Suprapubic skin (tissue), 4 donors: Measurements from ENCODE around the gene NELL1. TPM values are rescaled to one million over a fixed set of nuclear protein-coding genes. Genes with fewer than 3 reads are reported as not detected.

Experiments
- DNase-seq, 2 donors: peaks; one replicate each; pipeline ENCODE4 v3.0.0-alpha.2; 2019; ENCODE audit warnings: low spot score in 2 of 2
- H3K27ac ChIP-seq: fragments of 200-600 bp; sonication (generic); one replicate; pipeline ENCODE4 v1.5.1; 2019
- H3K27me3 ChIP-seq: fragments of 200-600 bp; sonication (generic); one replicate; pipeline ENCODE4 v1.5.1; 2019
- H3K36me3 ChIP-seq: fragments of 200-600 bp; sonication (generic); one replicate; pipeline ENCODE4 v1.5.1; 2019
- H3K4me1 ChIP-seq: fragments of 200-600 bp; sonication (generic); one replicate; pipeline ENCODE4 v1.5.1; 2019
- H3K4me3 ChIP-seq: fragments of 200-600 bp; sonication (generic); one replicate; pipeline ENCODE4 v1.5.1; 2019; ENCODE audit warnings: mild to moderate bottlenecking
- H3K9me3 ChIP-seq: fragments of 200-600 bp; sonication (generic); one replicate; pipeline ENCODE4 v1.5.1; 2019
- EP300 ChIP-seq: sonication (generic); formaldehyde crosslinking; IDR thresholded peaks from one replicate; pipeline ENCODE4 v1.6.1; 2017; ENCODE audit warnings: antibody characterized with exemption
- POLR2A ChIP-seq, 2 donors: fragments of 450-650 bp; IDR thresholded peaks; one replicate each; pipeline ENCODE4 v1.6.1; 2017; ENCODE audit warnings: antibody characterized with exemption in 2 of 2, mild to moderate bottlenecking in 2 of 2, moderate library complexity in 2 of 2
- POLR2AphosphoS5 ChIP-seq, 3 donors: sonication (generic); formaldehyde crosslinking; IDR thresholded peaks; one replicate each; pipeline ENCODE4 v1.6.1; 2017; ENCODE audit warnings: antibody characterized with exemption in 3 of 3
- WGBS: methylation state at CpG from one replicate; pipeline ENCODE4 v1.1.5; 2018; 5-methylcytosine and 5-hydroxymethylcytosine counted together
- total RNA-seq, 4 donors: library from RNA; depleted of rRNA; stranded (reverse); fragments of >200 nt; gene quantifications; one replicate each; pipeline ENCODE4 v1.1.0, GENCODE V29; 2016
- TF ChIP-seq, protein P1 (sequence below), 2 donors: fragments of 200-600 bp in 1 of 2; fragments of 450-650 bp in 1 of 2; sonication (generic) in 1 of 2; IDR thresholded peaks; one replicate each; pipeline ENCODE4 v1.5.1; 2016 to 2019; ENCODE audit warnings: antibody characterized with exemption in 2 of 2, mild to moderate bottlenecking in 1 of 2, moderate library complexity in 1 of 2

Gene NELL1
- total RNA-seq, 4 donors from 2014 or later, result 0.18 to 3.9 TPM; not detected in 2

DNA sequence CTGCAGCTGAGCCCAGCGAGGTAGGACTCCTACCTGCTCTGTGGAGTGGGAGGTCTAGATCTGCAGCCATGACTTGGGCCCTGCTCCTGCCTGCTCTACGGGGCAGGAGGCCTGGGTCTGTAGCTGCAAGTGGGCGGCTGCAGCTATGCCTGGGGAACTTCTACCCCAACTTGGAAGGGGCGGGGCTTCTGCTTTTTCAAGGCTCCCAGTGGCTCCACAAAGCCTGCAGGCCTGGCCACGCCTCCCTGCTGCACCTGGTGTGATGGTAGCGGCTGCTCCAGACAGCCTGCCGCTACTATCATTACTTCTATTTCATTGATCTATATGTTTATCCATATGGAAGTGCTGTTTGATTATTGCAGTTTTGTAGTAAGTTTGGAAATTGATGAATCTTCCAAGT lies 121.2 kb downstream of the NELL1 start:
- no peak for TF ChIP-seq EP300
- no peak for TF ChIP-seq POLR2A (IDR thresholded peaks at IDR 0.05)
- TF ChIP-seq, protein P1, sequence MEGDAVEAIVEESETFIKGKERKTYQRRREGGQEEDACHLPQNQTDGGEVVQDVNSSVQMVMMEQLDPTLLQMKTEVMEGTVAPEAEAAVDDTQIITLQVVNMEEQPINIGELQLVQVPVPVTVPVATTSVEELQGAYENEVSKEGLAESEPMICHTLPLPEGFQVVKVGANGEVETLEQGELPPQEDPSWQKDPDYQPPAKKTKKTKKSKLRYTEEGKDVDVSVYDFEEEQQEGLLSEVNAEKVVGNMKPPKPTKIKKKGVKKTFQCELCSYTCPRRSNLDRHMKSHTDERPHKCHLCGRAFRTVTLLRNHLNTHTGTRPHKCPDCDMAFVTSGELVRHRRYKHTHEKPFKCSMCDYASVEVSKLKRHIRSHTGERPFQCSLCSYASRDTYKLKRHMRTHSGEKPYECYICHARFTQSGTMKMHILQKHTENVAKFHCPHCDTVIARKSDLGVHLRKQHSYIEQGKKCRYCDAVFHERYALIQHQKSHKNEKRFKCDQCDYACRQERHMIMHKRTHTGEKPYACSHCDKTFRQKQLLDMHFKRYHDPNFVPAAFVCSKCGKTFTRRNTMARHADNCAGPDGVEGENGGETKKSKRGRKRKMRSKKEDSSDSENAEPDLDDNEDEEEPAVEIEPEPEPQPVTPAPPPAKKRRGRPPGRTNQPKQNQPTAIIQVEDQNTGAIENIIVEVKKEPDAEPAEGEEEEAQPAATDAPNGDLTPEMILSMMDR (IDR thresholded peaks at IDR 0.05), result no peak
- TF ChIP-seq POLR2AphosphoS5 (IDR thresholded peaks at IDR 0.05), result no peak
- no peaks in the 10 kb centered on the region for H3K27me3 ChIP-seq
- no peaks in the 10 kb centered on the region for H3K36me3 ChIP-seq
- WGBS, result 91% methylated on average over 5 of the region's 7 CpGs
- no peaks in the 10 kb centered on the region for H3K9me3 ChIP-seq
- H3K27ac ChIP-seq, result no peak overlapping the region
- H3K4me1 ChIP-seq, result no peaks in the 10 kb centered on the region
- H3K4me3 ChIP-seq, result no peak overlapping the region
- no peak for DNase-seq

DNA sequence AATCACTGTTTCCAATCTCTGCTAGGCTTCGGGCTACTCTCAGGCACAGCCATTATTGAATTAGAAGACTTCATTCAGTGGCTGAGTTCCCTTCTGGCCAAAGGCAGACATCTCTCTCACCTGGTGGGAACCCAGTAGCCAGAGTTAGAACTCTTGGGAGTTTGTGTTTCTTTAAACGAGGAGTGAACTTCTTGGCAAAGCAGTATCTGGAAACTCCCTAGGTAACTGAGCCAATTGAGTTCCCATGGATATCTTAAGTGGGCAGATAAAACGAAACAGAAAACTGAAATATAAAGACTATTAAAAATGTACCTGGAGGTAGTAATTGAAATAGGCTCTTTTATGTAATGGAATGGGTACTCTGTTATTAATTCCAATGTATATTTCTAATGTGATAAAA lies 125.6 kb downstream of the NELL1 start:
- TF ChIP-seq EP300 (no peak), POLR2A (IDR thresholded peaks at IDR 0.05) (no peak), POLR2AphosphoS5 (IDR thresholded peaks at IDR 0.05) (no peak)
- TF ChIP-seq, protein P1 (IDR thresholded peaks at IDR 0.05), result no peak
- Histone ChIP-seq H3K27ac (no peak overlapping the region), H3K27me3 (no peaks in the 10 kb centered on the region), H3K36me3 (no peaks in the 10 kb centered on the region), H3K9me3 (no peaks in the 10 kb centered on the region), H3K4me1 (no peaks in the 10 kb centered on the region), H3K4me3 (no peak overlapping the region)
- WGBS, result 51% methylated on average over 3 of the region's 3 CpGs
- DNase-seq, result no peak

DNA sequence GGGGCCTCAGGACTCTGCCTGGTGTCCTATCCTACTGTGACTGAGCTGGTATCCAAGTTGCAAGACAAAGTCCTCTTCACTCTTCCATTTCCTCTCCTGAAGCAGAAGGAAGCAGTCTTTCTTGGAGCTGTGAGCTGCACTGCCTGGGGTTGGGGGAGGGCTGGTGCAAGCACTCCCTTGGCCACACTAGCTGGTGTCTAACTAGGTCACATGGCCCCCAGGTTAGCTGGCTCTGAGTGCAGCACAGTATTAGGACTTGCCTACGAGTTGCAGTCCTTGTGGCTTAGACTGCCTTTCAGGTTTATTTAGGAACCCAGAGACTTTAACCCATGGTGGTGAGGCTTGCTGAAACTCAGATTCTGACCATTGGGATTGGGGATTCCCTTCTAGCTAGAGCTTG lies 138.9 kb downstream of the NELL1 start:
- no peaks in the 10 kb centered on the region for H3K4me1 ChIP-seq
- DNase-seq, result no peak

DNA sequence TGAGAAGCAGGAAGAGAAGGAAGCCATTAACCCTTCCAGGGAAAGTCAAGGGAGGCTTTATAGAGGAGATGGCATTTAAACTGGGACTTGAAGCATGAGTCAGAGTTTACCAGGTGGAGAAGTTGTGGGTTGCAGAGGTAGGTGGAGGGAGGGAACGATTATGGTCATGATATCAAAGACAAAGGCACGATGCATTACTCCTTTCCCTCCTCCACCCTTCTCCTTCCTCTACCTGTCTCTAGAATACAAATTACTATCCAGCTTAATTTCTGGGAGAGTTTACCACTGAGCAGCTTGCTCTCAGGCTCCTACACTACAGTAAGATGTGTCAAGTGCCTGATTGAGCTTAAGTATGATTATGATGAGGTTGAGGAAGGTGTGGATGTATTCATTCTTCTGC lies 151.7 kb downstream of the NELL1 start:
- DNase-seq, result no peak
- H3K27ac ChIP-seq, result no peak overlapping the region
- H3K27me3 ChIP-seq, result no peaks in the 10 kb centered on the region
- no peak for TF ChIP-seq POLR2AphosphoS5 (IDR thresholded peaks at IDR 0.05)
- no peak for TF ChIP-seq EP300
- no peak for TF ChIP-seq POLR2A (IDR thresholded peaks at IDR 0.05)
- no peaks in the 10 kb centered on the region for H3K4me1 ChIP-seq
- 67% methylated on average over 2 of the region's 2 CpGs for WGBS
- H3K4me3 ChIP-seq, result no peak overlapping the region
- no peaks in the 10 kb centered on the region for H3K36me3 ChIP-seq
- no peaks in the 10 kb centered on the region for H3K9me3 ChIP-seq

More for the DNA sequence above, 138.9 kb downstream of the NELL1 start:
- Histone ChIP-seq H3K27ac (no peak overlapping the region), H3K9me3 (peaks cover 13% of the 10 kb centered on the region), H3K27me3 (no peaks in the 10 kb centered on the region), H3K36me3 (no peaks in the 10 kb centered on the region), H3K4me3 (no peak overlapping the region)
- WGBS, result 71% methylated on average over 1 of the region's 1 CpG
- TF ChIP-seq, protein P1 (IDR thresholded peaks at IDR 0.05), result no peak
- TF ChIP-seq POLR2AphosphoS5 (IDR thresholded peaks at IDR 0.05) (no peak), POLR2A (IDR thresholded peaks at IDR 0.05) (no peak), EP300 (no peak)

DNA sequence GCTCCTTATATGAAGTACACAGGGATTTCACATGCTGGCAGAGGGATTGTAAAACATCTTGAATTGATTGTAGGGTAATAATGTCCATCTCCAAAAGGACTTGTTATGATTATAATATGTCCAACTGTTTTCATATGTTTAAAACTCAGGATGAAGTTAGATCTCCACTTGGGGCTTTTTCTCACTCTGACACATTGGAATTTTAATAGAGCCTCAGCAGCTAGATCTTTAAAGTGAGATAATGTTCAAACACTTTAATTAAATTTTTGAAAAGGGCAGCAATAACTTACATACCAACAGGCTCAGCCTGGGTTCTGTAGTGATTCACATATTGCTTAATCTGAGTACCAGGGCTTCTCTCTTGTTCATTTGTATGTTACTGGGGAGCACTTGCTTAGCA lies 152.1 kb downstream of the NELL1 start:
- no peaks in the 10 kb centered on the region for H3K9me3 ChIP-seq
- no peak for DNase-seq
- no peak overlapping the region for H3K4me3 ChIP-seq
- H3K27ac ChIP-seq, result no peak overlapping the region
- no peaks in the 10 kb centered on the region for H3K27me3 ChIP-seq
- H3K36me3 ChIP-seq, result no peaks in the 10 kb centered on the region
- no peaks in the 10 kb centered on the region for H3K4me1 ChIP-seq
- TF ChIP-seq POLR2AphosphoS5 (IDR thresholded peaks at IDR 0.05) (no peak), POLR2A (IDR thresholded peaks at IDR 0.05) (no peak), EP300 (no peak)
- TF ChIP-seq, protein P1 (IDR thresholded peaks at IDR 0.05), result no peak

DNA sequence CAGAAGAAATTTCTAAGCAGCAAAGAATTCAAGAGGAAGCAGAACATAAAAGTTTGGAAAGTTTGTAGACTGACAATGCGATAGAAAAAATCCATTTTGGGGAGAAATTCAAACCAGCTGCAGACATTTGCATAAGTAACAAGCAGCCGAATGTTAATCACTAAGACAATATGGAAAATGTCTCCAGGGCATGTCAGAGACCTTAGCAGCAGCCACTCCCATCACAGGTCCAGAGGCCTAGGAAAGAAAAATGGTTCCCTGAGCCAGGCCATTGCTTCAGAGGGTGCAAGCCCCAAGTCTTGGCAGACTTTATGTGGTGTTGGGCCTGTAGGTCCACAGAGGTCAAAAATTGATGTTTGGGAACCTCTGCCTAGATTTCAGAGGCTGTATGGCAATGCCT lies 155.4 kb downstream of the NELL1 start:
- Histone ChIP-seq H3K9me3 (no peaks in the 10 kb centered on the region), H3K4me1 (no peaks in the 10 kb centered on the region), H3K36me3 (no peaks in the 10 kb centered on the region), H3K4me3 (no peak overlapping the region), H3K27ac (no peak overlapping the region), H3K27me3 (no peaks in the 10 kb centered on the region)
- WGBS, result 19% methylated on average over 2 of the region's 2 CpGs
- no peak for DNase-seq
- TF ChIP-seq EP300 (no peak), POLR2AphosphoS5 (IDR thresholded peaks at IDR 0.05) (no peak), POLR2A (IDR thresholded peaks at IDR 0.05) (no peak)
- TF ChIP-seq, protein P1 (IDR thresholded peaks at IDR 0.05), result no peak
